DMS53 treated with DMSO at 0.1 percent for 48 hours (cell line): ENCODE results near the gene CMIP.
A peak's percentile ranks its signal among the peaks of the same experiment; 100 is the strongest.

Experiments used
- DNase-seq: peaks from one replicate; lab custom pipeline; 2025; ENCODE audit not compliant: unreplicated experiment; lab: John Stamatoyannopoulos, UW

CMIP gene

GRCh38 chr16:81492311-81492761, 47.7 kb downstream of the CMIP start:
- no peak for DNase-seq

GRCh38 chr16:81492965-81493754, 48.6 kb downstream of the CMIP start:
- no peak for DNase-seq

GRCh38 chr16:81493755-81494433, 49.3 kb downstream of the CMIP start:
- DNase-seq = peak; percentile 2

GRCh38 chr16:81494434-81494806, 49.8 kb downstream of the CMIP start:
- DNase-seq = no peak

GRCh38 chr16:81494888-81495287, 50.3 kb downstream of the CMIP start:
- DNase-seq = no peak

- no peak for DNase-seq
Measured at GRCh38 chr16:81495321-81496234, 51.0 kb downstream of the CMIP start.

GRCh38 chr16:81496321-81496720, 51.7 kb downstream of the CMIP start:
- no peak for DNase-seq

- DNase-seq = no peak
Measured at GRCh38 chr16:81496742-81497141, 52.1 kb downstream of the CMIP start.

- DNase-seq = no peak
Measured at GRCh38 chr16:81497690-81498089, 53.1 kb downstream of the CMIP start.

- no peak for DNase-seq
Measured at GRCh38 chr16:81498351-81498750, 53.7 kb downstream of the CMIP start.

GRCh38 chr16:81499576-81500380, 55.2 kb downstream of the CMIP start:
- no peak for DNase-seq

GRCh38 chr16:81500833-81501521, 56.4 kb downstream of the CMIP start:
- DNase-seq = no peak

GRCh38 chr16:81502396-81503070, 57.9 kb downstream of the CMIP start:
- no peak for DNase-seq

GRCh38 chr16:81505011-81505661, 60.5 kb downstream of the CMIP start:
- DNase-seq = no peak

- no peak for DNase-seq
Measured at GRCh38 chr16:81509404-81509803, 64.8 kb downstream of the CMIP start.

GRCh38 chr16:81510016-81510415, 65.4 kb downstream of the CMIP start:
- DNase-seq = no peak

GRCh38 chr16:81511371-81511770, 66.8 kb downstream of the CMIP start:
- no peak for DNase-seq

- DNase-seq = no peak
Measured at GRCh38 chr16:81513204-81514040, 68.8 kb downstream of the CMIP start.
